Raji (cell line): ENCODE results near the gene EPG5.

ENCODE experiments used
- POLR2A ChIP-seq: IDR thresholded peaks from 2 replicates; pipeline ENCODE4 v1.6.1; 2011; ENCODE audit warnings: low read depth, low read length, control low read depth; ENCODE audit not compliant: insufficient read depth

The EPG5 gene

DNA sequence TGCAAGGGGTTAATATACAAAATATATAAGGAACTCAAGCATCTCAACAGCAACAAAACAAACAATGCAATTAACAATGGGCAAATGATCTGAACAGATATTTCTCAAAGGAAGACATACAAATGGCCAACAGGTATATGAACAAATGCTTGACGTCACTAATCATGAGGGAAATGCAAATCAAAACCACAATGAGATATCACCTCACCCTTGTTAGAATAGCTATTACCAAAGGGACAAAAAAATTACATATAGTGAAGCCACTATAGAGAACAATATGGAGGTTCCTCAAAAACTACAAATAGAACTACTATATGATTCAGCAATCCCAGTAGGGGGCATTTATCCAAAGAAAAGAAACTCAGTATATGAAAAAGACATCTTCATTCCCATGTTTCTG is 145.4 kb downstream of the EPG5 start:
- TF ChIP-seq POLR2A: no peak

DNA sequence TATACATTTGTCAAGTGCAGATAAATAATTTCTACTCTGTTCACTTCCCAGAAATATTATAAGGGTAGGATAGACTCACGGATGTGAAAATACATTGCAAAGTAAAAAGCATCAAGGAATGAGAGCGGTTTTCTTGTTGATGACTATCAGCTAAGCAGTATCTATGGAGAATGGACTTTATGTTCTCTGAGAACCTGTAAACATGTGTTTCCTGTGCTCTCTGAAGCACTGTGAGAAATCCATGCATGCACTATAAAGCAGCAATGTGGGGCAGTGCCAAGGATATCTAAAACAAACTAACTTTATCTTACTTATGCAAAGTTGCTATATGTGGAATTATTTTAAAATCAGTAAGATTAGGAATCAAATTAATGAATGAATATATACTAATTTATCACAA is 146.1 kb downstream of the EPG5 start:
- no peak for TF ChIP-seq POLR2A

DNA sequence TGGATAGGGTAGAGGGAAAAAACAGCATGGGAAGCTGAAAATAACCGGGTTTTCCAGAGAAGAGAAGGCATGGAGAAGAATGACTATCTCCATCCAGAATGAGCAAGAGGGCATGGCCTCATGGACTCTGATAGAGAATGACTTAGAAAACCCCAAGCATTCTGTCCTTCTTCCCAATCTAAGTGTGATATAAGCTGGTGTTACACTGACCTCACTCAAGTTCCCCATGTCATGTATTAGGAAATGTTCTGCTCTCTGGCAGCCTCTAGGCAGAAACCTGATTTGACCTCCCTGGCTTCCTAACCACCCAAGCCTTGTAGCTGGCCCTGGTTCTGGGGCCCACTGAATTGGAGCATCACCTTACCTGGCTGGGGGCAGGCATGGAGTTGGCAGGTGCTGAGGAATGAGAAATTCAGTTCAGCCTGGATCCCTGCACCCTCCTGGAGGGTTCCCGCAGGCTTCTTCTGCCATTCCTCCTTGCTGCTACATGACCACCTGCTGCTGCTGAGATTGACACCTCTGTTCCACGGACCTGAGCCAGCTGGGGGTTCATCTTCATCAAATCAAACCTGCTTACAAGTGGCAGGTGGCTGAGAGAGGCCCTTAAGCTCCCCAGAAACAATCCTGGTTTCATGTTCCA is 146.9 kb downstream of the EPG5 start:
- no peak for TF ChIP-seq POLR2A

DNA sequence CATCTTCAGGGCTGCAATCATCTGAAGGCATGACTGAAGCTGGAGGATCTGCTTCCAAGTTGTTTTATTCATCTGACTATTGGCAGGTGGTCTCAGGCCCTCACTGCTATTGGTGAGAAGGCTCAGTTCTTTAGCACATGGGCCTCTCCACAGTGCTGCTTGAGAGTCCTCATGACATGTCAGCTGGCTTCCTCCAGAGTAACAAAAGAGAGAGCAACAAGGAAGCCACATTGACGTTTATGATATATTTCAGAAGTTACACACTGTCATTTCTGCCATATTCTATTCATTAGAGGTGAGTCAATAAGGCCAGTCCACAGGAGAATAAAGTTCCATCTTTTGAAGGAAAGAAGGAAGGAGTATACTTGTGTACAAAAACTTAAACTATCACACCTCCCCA is 149.6 kb downstream of the EPG5 start:
- no peak for TF ChIP-seq POLR2A

DNA sequence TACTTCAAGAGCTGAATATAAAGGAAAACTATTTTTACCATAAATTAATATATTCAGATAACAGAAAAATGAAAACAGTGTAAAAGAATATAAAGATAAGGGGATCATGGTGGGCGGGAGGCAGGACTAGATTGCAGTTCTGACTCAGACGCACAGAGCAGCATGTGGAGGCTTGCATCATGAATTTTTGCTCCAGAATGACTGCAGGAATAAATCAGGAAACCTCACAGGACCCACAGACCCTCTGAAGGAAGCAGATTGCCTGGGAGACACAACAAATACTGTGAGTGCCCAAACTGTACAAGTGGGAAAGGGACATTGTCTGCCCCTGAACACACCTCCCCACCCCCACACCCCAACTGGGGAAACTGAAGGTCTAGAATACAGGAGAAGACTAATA is 160.9 kb downstream of the EPG5 start:
- no peak for TF ChIP-seq POLR2A

DNA sequence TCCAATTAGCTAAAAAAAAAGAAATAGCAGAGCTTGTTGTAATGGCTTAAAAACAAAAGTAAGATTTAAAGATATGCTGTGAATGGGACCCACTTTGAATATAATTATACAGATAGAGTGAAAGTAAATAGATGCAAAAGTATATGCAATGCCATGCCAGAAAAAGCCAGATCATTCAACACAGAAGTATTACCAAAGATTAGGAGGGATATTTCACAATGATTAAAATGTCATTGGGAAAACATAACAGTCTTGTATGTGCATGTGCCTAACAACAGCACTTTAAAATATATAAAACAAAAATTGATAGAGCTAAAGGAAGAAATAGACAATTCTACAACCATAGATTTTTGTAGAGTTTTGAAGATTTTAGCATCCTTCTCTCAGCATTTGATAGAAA is 161.6 kb downstream of the EPG5 start:
- TF ChIP-seq POLR2A: no peak

DNA sequence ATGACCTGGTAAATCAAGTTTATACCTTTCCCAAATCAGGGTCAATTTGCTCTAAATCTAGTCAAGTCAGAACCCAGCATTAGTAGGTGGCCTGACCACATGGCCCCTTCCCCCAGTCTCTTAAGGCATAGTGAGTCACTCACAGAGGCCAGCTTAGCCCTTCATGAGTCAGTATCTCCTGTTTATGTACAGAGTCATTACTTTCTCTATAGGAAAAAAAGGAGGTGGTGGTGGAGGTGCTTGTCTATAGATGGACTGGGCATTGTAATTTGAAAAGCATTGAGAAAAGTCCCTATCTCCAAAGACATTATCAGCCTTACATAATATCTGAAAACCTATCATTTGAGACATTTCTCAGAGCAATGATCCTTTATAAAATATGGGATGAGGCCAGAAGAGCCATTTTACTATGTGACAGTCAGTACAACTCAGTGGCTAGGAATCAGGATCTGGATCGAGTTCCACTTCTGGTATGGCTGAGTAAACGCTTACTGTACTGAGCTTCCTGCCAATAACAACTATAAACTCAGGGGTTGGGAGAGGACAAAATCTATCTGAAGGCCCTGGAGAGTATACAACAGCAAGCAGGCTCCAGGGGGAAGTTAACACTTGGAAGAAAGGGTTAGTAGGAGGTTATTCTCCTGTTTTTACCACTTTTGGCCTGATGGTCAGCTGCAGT is 164.2 kb downstream of the EPG5 start:
- TF ChIP-seq POLR2A: no peak

DNA sequence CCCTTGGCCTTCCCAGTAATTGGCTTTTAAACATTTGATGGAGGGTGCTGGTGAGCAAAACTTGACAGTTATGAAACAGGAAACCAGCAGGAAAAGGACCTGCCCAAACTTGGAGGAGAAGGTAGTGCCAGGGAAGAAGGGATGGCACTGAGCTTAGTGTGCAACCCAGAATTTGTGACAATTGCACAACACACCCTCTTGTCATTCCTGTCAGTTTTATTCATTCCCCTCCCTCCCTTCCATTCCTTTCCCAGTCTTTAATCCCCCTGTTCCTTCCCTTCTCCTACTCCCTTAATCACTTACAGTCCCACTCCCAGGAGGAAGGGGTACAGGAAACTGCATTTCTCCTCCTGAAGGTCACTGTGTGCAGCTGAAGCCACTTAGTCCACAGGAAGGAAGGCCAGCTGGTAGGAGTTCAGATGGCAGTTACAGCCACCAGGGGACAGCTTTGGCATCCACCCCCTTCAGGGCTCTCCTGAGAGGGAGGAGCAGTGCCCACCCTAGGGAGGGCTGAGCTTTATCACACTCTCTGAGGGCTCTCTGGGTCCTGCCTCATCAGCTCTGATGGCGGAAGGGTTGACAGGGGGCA is 165.6 kb downstream of the EPG5 start:
- no peak for TF ChIP-seq POLR2A
